Vagina (tissue), 2 donors: Measurements from ENCODE around the gene VTI1A.

Experiments
- CTCF ChIP-seq, 3 experiments: fragments of 450-650 bp in 2 of 3; fragments of 200-600 bp in 1 of 3; sonication (generic) in 1 of 3; IDR thresholded peaks; one replicate each; pipeline ENCODE4 v1.5.1; 2017 to 2019; ENCODE audit warnings: antibody characterized with exemption in 3 of 3, mild to moderate bottlenecking in 2 of 3, moderate library complexity in 2 of 3
- POLR2A ChIP-seq, 2 donors: fragments of 450-650 bp; IDR thresholded peaks; one replicate each; pipeline ENCODE4 v1.6.1; 2017; ENCODE audit warnings: antibody characterized with exemption in 2 of 2, mild to moderate bottlenecking in 2 of 2, moderate library complexity in 2 of 2
- POLR2AphosphoS5 ChIP-seq, 2 donors: sonication (generic); formaldehyde crosslinking; IDR thresholded peaks; one replicate each; pipeline ENCODE4 v1.9.0; 2017; ENCODE audit warnings: antibody characterized with exemption in 2 of 2, mild to moderate bottlenecking in 2 of 2, low read depth in 1 of 2; ENCODE audit not compliant: insufficient read depth in 1 of 2

GRCh38 chr10:112397592-112397991 lies 49.4 kb upstream of the VTI1A start:
- no peak for TF ChIP-seq CTCF (IDR thresholded peaks at IDR 0.05)
- no peak for TF ChIP-seq POLR2AphosphoS5 (IDR thresholded peaks at IDR 0.05; ENCODE audit: insufficient read depth in 1 of 2, low read depth in 1 of 2)
- no peak for TF ChIP-seq POLR2A (IDR thresholded peaks at IDR 0.05)
